Activated CD8-positive, alpha-beta memory T cell treated with anti-CD3 and anti-CD28 coated beads, Interleukin-2, amount 50 U/mL, for 24 hours (primary cell): ENCODE measurements around the gene KRT83.

ENCODE experiments used
- DNase-seq: peaks from one replicate; pipeline ENCODE4 v3.0.0-alpha.2; 2020; ENCODE audit errors: extremely low read depth

KRT83 gene

DNA sequence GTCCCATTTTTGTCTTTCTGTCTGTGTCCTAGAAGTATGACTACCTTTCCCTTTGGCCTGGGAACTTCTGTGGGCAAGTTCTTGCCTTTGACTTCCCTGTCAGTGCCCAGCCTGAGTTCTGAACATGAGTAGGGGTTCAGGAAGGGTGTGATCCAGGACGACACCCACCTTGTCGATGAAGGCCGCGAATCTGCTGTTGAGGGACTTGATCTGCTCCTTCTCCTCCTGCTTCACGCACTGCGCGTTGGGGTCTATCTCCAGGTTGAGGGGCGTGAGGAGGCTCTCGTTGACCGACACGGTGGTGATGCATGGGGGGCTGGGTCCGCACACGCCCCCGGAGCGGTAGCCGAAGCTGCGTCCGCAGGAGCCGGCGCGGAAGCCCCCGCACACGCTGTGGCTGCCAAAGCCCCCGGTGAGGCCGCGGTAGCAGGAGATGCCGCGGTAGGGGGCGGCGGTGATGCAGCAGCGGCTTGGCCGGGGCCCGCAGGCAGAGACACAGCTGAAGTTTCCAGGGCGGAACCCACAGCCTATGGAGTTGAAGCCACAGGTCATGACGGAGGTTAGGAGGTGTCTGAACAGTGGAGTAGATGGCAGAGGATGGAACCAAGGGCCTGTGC lies at the start of gene KRT83:
Gene KRT83 (minus strand): TSS at position 615 of the 617 bp plus-strand sequence. CDS start 63 bp downstream, at position 552.
- DNase-seq, result no peak

DNA sequence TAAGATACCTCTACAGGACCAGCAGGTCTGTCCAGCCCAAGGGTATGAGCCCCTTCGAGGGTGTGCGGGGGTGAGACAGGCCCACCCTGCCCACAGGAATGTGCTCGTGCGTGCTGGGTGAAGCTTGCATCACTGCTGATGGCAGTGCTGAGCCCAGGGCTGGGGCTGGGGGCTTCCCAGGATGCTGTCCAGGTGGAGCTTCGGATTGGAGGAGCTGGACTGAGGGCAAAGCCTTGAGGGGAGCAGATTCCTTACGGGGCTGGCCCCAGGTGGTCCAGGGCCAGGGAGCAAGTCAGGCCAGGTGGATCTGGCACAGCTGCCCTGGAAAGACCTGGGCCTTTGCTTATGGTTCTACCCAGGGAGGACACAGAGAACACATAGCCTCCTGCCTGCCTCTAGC lies 48.6 kb upstream of the KRT83 start:
- no peak for DNase-seq

DNA sequence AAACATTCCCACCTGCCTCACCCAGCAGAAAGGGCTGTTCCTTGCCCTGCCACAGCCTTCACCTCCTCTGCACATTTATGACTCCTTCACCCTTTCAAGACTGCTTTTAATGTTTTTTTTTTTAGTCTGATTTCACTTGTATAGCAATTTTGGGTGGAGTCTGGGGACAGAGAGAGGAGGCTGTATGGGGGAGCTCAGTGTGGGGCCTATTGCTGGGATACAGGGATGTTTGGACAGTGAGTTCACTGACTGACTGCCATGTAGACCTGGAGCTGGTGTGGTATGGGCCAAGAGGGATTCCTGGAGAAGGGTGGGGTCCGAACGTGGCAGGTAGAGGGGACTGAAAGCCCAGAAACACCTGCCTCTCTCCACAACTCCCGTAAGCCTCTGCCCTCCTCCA lies 48.0 kb upstream of the KRT83 start:
- no peak for DNase-seq

DNA sequence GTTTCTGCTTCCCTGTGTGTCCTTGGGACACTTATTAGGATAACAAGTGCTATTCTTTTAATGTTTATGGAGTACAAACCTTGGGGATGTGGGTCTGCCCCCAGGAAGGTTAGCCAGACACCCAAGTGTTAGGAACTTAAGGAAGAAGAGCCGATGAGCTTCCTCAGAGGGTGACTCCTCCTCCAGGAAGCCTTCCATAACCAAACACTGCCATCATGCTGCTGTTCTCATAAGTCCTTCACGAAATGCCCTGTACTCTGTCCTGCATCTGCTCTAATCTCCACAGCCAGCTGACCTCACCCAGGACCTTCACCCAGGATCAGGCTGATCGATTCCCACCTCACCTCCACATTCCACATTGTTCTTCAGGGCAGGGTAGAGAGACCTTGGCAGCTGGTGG lies 47.3 kb upstream of the KRT83 start:
- DNase-seq, result no peak

DNA sequence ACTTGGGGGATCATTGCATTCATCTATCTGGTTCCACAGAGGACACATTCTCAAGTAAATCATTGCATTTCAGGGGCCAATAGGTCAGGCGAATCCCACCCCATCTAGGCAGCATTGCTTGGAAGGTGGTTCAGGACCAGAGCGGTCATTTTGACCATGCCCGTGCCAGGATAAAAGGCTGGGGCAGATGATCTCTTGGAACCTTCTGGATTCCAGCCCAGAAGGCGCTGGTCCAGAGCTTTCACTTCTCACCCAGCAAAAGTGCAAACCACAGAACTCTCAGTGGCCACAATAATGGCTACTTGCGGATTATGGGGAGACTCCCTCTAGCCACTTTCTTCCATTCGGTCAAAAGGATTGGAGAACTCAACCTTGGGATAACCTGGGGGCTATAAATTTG lies 46.7 kb upstream of the KRT83 start:
- DNase-seq, result no peak

DNA sequence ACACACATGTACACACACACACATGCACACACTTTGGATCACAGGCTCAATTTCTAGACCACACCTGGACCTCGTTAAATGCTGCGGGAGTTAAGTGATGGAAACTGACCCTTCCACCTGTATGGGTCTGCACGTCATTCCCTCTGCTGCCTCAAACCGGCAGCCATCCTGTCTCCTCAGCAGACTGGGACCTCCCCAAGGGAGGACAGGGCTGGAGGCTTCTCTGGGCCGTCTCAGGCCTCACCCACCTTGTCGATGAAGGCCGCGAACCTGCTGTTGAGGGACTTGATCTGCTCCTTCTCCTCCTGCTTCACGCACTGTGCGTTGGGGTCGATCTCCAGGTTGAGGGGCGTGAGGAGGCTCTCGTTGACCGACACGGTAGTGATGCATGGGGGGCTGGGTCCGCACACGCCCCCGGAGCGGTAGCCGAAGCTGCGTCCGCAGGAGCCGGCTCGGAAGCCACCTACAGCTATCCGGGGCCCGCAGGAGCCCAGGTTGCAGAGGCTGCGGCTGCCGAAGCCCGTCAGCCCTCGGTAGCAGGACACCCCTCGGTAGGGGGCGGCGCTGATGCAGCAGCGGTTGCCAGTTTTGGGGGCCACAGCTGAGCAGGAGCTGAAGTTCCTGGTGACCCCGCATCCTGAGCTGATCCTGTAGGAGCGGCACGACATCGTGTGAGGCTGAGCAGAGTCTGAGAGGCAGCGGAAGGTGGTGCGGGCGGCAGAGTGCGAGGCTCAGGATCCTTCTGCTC lies 45.7 kb upstream of the KRT83 start, which contains the start of gene KRT85:
Gene KRT85 (minus strand): TSS at position 744 of the 748 bp plus-strand sequence. CDS start 76 bp downstream, at position 668.
- no peak for DNase-seq

DNA sequence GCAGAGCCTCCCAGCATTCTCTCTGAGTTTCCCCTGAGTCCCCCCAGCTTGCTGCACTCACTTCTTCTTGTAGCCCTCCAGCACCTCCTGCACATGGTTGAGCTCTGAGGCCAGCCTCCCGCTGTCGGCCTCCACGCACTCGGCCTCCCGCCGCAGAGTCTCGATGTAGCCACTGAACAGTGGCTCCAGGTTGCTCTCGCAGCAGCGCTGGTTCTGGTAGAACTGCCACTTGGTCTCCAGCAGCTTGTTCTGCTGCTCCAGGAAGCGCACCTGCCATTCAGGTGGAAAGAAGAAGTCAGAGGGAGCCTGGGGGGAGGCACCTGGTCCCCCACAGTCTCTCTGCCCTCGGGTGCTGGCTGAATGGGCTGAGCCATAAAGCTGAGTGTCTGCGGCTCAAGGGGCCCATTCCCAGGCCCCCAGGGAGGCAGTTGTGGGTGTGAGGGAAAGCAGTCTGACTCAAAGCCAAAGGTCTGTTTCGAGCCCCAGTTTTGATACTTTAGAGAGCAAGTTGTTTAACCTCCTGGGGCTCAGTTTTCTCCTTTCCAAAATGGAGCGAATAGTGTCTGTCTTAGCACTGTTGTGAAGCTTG lies 43.8 kb upstream of the KRT83 start:
- no peak for DNase-seq

DNA sequence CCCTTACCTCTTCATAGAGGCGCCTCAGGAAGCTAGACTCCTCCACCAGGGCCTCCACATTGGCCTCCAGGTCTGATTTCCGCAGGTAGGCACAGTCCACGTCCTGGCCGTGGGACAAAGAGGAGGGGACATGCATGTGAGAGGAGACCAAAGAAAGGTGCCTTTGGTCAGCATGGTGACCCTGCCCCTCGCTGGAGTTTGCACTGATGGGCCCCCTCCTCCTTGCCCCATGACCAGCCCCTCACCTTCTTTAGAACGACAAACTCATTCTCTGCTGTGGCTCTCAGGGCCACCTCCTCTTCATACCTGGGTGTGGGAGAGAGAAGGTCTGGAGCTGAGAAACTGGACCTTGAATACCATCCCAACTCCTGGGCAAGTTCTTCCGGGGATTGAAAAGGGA lies 42.9 kb upstream of the KRT83 start:
- no peak for DNase-seq

DNA sequence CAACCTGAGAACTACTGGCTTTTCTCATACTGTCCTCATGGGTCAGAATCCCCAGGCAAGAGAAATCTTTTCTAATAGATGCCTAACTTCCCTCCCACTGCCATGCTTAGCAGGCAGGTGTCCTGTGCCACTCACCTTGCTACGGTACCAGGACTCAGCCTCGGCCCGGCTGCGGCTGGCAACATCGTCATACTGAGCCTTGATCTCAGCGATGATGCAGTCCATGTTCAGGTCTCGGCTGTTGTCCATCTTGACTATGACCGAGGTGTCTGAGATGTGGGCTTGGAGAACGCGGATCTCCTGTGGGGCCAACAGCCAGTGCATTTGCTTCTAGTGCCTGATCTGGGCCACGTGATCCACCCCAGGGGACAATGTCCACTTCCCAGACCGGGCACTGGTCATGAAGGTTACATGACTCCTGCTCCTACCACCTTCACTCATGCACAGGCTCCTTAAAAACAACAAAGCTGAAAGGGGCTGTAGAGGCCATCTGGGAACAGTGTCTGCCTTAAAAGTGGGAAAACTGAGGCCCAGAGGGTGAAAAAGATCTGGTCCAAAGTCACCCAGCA lies 42.0 kb upstream of the KRT83 start:
- no peak for DNase-seq

DNA sequence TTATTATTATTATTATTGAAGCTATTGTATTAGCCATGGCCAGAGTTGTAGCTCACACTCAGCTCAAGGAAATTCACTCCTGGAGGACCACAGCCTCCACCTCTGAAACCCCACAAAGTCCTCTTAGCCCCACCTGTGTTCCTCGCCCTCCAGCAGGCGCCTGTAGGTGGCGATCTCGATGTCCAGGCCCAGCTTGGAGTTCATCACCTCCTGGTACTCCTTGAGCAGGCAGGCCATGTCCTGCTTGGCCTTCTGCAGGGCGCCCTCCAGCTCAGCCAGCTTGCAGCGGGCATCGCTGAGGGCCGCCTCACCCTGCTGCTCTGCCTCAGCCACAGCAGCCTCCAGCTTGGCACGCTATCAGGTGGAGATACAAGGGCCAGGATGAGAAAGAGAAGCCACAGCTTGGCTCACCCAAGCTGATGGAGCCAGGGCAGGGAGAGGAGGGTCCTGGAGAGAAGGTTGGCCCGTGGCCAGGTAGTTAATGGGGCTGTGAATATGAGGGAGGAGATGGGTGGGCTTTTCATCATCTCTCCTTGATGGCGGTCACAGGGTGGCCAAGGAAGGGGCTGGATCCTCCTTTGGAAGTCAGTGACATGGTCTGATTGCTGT lies 41.0 kb upstream of the KRT83 start:
- no peak for DNase-seq

DNA sequence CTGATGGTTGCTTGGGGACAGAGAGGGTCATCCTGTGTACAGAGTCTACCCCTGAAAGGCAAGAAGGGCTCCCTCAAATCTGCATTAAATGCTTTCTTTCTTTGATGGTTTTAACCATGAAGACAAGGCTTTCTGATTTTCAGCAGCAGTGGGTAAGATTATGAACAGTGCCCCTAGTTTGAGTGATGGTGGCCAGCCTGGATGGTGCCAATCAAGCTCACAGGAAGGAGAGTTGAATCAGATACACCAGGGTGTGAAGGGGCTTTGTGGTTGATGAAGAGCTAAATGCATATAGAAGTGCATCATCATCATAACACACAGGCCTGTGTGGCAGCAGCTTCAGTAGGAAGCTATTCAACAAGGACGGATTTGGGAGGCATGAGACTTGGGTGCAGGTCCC lies 40.4 kb upstream of the KRT83 start:
- no peak for DNase-seq

DNA sequence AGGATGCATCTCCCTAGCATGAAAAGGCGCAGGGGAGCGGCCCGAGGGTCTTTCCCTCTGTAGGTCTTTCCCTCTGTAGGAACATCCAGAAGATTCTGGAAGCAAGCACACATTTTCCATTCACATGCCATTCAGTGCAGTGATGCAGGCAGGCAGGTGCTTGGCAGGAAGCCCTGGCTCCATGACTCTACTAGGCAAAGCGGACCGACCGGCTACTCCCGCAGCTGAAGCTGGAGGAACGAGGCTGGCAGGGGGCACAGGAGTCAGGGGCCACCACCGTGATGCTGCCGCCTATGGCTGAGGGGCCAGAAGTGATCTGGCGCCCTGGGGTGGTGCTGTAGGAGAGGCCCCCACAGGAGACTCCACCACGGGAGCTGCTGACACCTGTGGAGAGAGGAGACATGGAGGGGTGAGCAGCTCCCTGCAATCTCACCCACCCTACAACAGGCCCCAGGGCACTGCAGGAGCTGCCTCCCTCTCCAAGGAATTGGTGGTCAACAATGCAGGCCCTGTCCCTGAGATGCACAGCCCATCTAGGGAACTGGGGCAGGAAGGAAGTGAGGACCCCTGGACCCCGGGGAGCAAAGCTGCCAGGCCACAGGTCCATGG lies 39.6 kb upstream of the KRT83 start:
- DNase-seq, result no peak

DNA sequence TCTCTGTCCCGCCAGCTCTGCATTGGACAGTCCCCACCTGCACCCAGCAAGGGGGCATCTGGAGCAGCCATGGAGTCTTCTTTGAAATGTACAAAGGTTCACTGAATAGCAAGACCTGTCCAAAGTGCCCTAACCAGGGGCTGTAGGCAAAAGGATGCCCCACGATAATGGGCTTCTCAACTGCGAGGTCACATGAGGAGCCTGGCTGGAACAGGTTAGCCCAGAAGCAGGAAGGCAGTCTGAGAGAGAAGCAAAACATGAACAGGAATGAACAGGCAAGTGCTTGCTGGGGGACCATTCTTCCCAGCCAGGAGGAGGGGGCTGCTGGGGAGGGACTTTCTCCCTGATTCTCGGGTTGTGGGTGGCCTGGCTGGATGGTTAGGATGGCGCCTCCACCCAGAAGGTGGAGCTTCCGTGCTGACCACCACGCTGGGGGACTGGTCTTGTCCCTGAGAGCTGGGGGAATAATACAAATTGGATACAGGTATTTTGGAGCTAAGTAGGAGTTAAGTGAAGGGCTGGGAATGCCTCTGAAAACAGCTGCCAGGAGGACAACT lies 39.0 kb upstream of the KRT83 start:
- no peak for DNase-seq

DNA sequence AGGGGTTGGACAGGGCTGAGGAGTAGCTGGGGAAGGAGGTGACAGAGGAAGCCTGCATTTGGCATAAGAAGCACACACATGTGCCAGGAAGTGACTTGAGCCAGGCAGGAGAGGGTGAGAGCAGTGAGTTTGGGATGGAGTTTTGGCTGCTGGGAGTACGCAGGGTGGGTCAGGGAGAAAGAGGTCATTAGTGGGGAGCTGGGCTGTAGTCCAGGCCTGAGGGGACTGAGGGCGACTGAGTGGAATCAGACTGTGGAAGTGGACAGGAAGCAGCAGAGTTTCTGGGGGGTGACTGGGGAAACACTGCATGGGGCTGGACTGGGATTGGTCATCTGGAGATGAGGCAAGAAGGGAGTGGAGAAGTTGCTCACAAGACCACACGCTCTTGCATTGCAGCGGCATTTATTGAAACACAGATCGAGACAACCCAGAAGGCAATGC lies 38.4 kb upstream of the KRT83 start:
- no peak for DNase-seq

DNA sequence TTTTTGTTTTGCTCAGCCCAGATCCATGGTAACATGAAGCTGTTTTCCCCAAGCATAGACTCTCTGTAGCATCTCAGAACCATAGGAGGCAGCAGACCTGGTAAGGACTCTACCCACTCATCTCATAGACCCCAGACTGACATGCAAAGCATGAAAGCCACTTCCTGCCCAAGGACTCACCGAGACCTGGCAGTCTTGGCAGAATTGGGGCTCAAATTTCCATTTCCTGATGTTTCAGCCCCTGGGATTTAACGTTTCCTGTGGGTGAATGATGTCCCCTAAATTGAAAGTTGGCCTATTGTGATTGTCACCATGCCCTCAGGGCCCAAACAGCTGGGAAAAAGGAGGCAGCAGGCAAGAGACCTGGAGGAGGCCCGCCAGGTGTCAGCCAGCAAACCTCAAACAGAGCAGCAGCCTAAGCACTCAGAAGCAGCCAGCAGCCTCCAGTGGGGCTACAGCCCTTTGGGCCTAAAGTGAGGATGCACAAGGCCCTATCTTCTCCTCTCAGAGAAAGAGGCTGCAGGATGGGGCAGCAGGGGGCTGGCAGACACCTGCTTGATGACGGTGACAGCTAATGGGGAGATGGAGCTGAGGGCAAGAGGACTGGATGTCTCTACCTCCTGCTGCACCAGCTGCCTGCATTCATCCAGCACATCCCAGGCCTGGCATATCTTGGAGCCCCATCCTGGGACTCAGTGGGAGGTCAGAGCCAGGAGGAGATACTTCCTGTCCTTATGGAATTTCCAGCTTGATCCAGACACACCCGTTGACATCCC lies 37.6 kb upstream of the KRT83 start:
- DNase-seq, result no peak

DNA sequence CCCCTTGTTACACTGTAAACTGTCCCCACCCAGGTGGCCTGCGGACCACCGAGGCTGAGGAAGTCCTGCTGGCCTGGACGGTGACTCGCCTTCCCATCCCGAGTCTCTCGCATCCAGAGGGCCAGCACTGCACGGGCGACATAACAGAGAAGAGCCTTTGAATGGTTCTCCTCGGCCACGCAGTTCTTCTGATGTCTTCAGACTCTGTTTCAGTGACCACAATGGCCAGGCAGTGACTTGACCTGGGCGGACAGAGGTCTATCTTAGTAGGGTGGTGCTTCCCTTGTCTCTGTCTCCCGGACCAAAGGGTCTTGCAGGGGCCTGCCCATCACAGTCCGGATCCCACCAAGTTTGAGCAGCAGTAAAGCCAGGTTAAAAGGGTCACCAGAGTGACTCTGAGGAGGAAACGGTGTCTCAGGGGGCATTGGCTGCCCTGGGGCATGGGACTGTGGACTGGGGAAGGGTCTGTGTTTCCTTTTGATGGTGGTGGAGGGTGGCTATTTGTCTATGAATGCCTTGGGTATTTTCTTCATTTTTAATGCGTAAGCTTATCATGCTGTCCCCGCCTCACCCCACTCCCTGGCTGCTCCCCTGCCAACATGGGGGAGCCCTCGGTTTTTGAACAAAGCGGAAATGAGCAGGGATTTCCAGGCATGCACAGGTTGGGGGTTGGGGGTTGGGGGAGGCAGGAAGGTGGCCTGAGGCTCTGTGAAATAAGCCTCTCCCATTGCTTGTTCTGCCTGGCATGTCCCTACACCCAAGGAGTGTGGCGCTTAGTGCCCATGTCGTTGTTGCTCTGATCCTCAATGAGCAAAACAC lies 35.8 kb upstream of the KRT83 start:
- DNase-seq, result no peak

DNA sequence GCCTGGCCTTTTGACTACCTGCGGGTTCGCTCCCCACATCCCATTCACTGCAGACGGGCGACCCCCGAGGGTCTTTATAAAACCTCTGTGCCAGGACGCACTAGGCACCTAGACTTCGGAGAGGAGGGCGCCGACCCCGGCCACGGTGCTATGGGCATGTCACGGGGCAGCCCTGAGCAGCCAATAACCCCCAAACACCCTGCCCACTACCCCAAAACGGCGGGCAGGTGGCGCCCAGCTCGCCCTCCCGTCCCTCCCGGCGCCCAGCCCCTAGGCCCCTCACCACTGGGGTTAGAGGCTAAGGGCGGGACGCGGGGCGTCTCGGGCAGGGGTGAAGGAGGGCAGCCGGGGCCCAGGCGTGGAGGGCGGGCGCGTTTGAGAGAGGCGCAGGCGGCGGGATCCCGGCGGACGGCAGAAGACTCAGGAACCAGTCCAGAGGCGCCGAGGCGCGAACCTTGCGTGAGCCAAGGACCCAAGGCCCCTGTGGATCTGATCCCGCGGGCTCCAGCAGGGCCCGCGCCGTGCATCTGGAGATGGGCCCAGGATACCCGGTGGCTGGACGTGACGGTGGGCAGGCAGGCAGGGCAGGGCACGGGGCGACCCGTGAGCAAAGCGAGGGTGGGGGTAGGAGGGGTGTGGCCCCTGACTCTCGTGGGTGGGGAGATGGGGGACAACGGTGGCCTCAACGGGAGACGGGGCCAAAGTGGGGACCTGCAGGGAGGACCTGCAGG lies 35.0 kb upstream of the KRT83 start:
- DNase-seq, result no peak

DNA sequence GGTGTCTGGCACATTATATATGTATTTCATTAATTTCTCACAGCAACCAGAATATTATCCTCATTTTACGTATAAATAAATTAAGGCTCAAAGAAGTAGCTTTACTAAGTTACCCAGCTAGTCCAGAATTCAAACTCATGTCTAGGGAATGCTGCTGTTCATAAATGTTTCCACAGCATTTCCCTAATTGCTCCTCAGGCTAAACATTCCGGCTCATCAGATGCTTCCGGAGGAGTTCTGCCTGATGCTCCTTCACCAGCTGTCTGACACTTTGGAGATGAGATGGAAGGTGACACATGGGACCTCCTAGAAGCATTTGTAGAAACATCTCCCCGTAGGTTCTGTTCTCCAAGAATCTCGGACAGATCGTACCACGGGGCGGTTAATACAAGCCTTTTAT lies 34.0 kb upstream of the KRT83 start:
- no peak for DNase-seq

DNA sequence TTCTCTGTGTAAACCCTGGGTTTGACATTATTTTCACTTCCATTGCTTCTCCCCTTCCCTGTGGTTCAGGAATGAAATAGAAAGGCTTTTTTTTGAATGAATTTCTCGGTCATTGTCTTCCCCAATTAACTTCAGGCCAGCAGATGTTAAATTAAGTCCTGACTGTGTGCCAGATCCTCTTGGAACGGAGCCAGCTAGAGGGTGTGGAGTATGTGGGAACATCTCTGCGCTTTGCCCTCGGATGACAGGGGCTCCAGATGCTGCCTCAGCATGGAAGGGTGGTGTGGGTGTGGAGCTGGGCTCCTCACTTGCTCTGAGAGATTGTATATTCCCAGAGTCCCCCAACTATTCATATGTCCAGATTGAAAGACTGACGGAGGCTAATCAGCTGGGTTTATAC lies 33.0 kb upstream of the KRT83 start:
- no peak for DNase-seq
